A673 (cell line): ENCODE data around the gene ICAM3. TPM values are rescaled to one million over a fixed set of nuclear protein-coding genes. Genes with fewer than 3 reads are reported as not detected.

Source experiments
- BruUV-seq: library from RNA; stranded (reverse); fragments of 400-500 nt; replicated peaks from 2 replicates; lab custom pipeline; 2021; lab: Mats Ljungman, UMichigan
- CTCF ChIA-PET: fragments of 300-600 bp; sonication (Branson Sonifier 250); formaldehyde crosslinking; loops from one replicate; lab custom pipeline; 2022; ENCODE audit warnings: antibody characterized with exemption; lab: Charles Lee
- POLR2A ChIA-PET: fragments of 300-600 bp; sonication (Branson Sonifier 250); formaldehyde crosslinking; loops from one replicate; lab custom pipeline; 2022; ENCODE audit warnings: antibody characterized with exemption; ENCODE audit not compliant: low non-redundant PET; lab: Charles Lee
- DNase-seq: peaks from one replicate; pipeline ENCODE4 v3.0.0-alpha.2; 2015; ENCODE audit warnings: low spot score
- H3K27ac ChIP-seq: fragments of 200-600 bp; sonication (generic); 2 replicates; pipeline ENCODE4 v1.5.1; 2016; ENCODE audit warnings: mixed run types, low read depth, mild to moderate bottlenecking, mixed read lengths, antibody characterized with exemption, low read length; ENCODE audit not compliant: poor library complexity, severe bottlenecking
- H3K27me3 ChIP-seq: fragments of 200-600 bp; sonication (generic); replicated peaks from 2 replicates; pipeline ENCODE4 v1.6.1; 2017; ENCODE audit warnings: mixed run types, low read depth, mild to moderate bottlenecking, mixed read lengths, antibody characterized with exemption, low read length; ENCODE audit not compliant: insufficient read depth, poor library complexity
- H3K36me3 ChIP-seq: fragments of 200-600 bp; sonication (generic); 2 replicates; pipeline ENCODE4 v1.6.1; 2016; ENCODE audit warnings: mixed run types, mild to moderate bottlenecking, mixed read lengths, antibody characterized with exemption, low read length; ENCODE audit not compliant: insufficient read depth, poor library complexity, severe bottlenecking
- H3K4me1 ChIP-seq: fragments of 200-600 bp; sonication (generic); 2 replicates; pipeline ENCODE4 v1.6.1; 2017; ENCODE audit warnings: mixed run types, mild to moderate bottlenecking, mixed read lengths, antibody characterized with exemption, low read length; ENCODE audit not compliant: insufficient read depth, poor library complexity, severe bottlenecking
- H3K4me3 ChIP-seq: fragments of 200-600 bp; sonication (generic); 2 replicates; pipeline ENCODE4 v1.5.1; 2016; ENCODE audit warnings: low read depth, mixed run types, mild to moderate bottlenecking, mixed read lengths, low read length; ENCODE audit not compliant: poor library complexity, severe bottlenecking
- H3K9me3 ChIP-seq: fragments of 200-600 bp; sonication (generic); 2 replicates; pipeline ENCODE4 v1.6.1; 2016; ENCODE audit warnings: mixed run types, low read depth, mild to moderate bottlenecking, mixed read lengths, antibody characterized with exemption, low read length; ENCODE audit not compliant: poor library complexity, severe bottlenecking
- EZH2 ChIP-seq: fragments of 200-600 bp; sonication (generic); IDR thresholded peaks from 2 replicates; pipeline ENCODE4 v1.6.1; 2017; ENCODE audit warnings: borderline replicate concordance, low read depth, mild to moderate bottlenecking, mixed read lengths, antibody characterized with exemption, low read length; ENCODE audit not compliant: poor library complexity, severe bottlenecking
- intact Hi-C: fragments of 100-400 bp; cut with micrococcal nuclease; formaldehyde crosslinking; loops from one replicate; pipeline ENCODE4 v1.10.0; 2022; ENCODE audit not compliant: unreplicated experiment
- total RNA-seq: library from RNA; stranded (reverse); gene quantifications from 2 replicates; pipeline ENCODE4 v1.2.3, GENCODE V29; 2021
- TF ChIP-seq, protein P1 (sequence below): fragments of 300-800, 200-600 bp; sonication (generic); conservative IDR thresholded peaks from 2 replicates; pipeline ENCODE4 v1.5.1; 2017; ENCODE audit warnings: low read depth, mild to moderate bottlenecking, antibody characterized with exemption, low read length, moderate library complexity, mixed read lengths

Gene ICAM3
- total RNA-seq, 1 experiment from 2014 or later = 3.2 TPM

DNA sequence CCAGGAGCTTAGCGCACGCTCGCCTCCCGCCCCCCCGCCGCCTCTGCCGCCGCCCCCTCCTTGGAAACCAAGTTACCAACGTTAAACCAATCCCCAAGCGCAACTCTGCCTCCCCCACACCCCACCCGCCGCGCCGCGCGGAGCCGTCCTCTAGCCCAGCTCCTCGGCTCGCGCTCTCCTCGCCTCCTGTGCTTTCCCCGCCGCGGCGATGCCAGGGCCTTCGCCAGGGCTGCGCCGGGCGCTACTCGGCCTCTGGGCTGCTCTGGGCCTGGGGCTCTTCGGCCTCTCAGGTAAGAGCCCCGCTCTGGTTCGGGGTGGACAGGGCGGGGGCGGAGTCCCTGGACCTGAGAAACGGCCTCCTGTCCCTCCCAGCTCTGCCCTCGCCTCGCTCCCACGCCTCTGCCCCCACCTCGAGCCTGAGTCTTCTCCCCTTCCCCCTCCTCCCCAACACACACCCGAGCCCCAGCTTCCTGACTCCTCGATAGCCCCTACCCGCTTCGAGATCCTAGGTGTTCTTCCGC is 49.5 kb downstream of the ICAM3 start, which contains the start of gene ICAM5:
Gene ICAM5, plus strand, starts transcription at position 117 of the 521 bp plus-strand sequence. Its CDS starts 92 bp downstream, at position 209.
- POLR2A ChIA-PET = interaction anchor here (0.5 to 0.7 kb wide), 2 partner anchors 22 to 130 kb away, joined by 4 read pairs; partner anchors contain the start of gene PDE4A
- Histone ChIP-seq H3K4me3 (peak within 1 kb of the TSS; percentile 47), H3K27ac (peak within 1 kb of the TSS; percentile 44), H3K4me1 (peaks cover 56% of the 10 kb centered on the region), H3K36me3 (no peaks in the 10 kb centered on the region), H3K27me3 (peaks cover 25% of the 10 kb centered on the region), H3K9me3 (no peaks in the 10 kb centered on the region)
- CTCF ChIA-PET = interaction anchor here (0.6 to 3.1 kb wide), 8 partner anchors 20 to 1775 kb away, joined by 3 to 15 read pairs (median 5); no protein-coding TSS in a partner anchor
- intact Hi-C loops = loop anchor here (2.0 kb wide), 1 partner anchor 43 kb away; the partner anchor contains the start of gene RAVER1
- BruUV-seq = no TSS peak
- TF ChIP-seq, protein P1, sequence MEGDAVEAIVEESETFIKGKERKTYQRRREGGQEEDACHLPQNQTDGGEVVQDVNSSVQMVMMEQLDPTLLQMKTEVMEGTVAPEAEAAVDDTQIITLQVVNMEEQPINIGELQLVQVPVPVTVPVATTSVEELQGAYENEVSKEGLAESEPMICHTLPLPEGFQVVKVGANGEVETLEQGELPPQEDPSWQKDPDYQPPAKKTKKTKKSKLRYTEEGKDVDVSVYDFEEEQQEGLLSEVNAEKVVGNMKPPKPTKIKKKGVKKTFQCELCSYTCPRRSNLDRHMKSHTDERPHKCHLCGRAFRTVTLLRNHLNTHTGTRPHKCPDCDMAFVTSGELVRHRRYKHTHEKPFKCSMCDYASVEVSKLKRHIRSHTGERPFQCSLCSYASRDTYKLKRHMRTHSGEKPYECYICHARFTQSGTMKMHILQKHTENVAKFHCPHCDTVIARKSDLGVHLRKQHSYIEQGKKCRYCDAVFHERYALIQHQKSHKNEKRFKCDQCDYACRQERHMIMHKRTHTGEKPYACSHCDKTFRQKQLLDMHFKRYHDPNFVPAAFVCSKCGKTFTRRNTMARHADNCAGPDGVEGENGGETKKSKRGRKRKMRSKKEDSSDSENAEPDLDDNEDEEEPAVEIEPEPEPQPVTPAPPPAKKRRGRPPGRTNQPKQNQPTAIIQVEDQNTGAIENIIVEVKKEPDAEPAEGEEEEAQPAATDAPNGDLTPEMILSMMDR = no peak
- TF ChIP-seq EZH2 = no peak
- DNase-seq = peak; percentile 75

DNA sequence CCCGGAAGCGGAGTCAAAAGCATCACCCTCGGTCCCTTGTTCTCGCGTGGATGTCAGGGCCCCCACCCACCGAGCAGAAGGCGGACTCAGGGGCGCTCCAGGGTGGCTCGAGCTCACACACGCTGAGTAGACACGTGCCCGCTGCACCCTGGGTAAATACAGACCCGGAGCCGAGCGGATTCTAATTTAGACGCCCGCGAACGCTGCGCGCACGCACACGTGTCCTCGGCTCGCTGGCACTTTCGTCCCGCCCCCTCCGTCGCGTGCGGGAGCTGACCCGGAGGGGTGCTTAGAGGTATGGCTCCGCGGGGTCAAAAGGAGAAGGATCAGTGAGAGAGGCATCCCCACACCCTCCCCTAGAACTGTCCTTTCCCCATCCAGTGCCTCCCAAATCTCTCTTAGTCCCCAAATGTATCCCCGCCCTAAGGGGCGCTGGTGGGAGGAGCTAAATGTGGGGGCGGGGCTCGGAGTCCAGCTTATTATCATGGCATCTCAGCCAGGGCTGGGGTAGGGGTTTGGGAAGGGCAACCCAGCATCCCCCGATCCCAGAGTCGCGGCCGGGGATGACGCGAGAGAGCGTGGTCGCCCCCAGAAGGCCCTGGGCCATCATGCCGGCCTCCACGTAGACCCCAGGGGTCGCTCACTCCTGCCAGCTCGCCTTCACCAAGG is 50.1 kb downstream of the ICAM3 start:
- peak overlapping the region; percentile 44 for H3K27ac ChIP-seq
- no TSS peak for BruUV-seq
- H3K27me3 ChIP-seq = peaks cover 19% of the 10 kb centered on the region
- ChIA-PET CTCF (interaction anchor here (0.6 to 3.1 kb wide), 8 partner anchors 20 to 1776 kb away, joined by 3 to 15 read pairs (median 5); no protein-coding TSS in a partner anchor), POLR2A (interaction anchor here (0.5 to 0.7 kb wide), 2 partner anchors 22 to 131 kb away, joined by 4 read pairs; partner anchors contain the start of gene PDE4A)
- H3K9me3 ChIP-seq = no peaks in the 10 kb centered on the region
- peaks cover 56% of the 10 kb centered on the region for H3K4me1 ChIP-seq
- intact Hi-C loops = loop anchor here (2.0 kb wide), 1 partner anchor 44 kb away; the partner anchor contains the start of gene RAVER1
- no peak for TF ChIP-seq EZH2
- TF ChIP-seq, protein P1 = no peak
- DNase-seq = peak; percentile 92
- no peaks in the 10 kb centered on the region for H3K36me3 ChIP-seq
- peak overlapping the region; percentile 47 for H3K4me3 ChIP-seq

DNA sequence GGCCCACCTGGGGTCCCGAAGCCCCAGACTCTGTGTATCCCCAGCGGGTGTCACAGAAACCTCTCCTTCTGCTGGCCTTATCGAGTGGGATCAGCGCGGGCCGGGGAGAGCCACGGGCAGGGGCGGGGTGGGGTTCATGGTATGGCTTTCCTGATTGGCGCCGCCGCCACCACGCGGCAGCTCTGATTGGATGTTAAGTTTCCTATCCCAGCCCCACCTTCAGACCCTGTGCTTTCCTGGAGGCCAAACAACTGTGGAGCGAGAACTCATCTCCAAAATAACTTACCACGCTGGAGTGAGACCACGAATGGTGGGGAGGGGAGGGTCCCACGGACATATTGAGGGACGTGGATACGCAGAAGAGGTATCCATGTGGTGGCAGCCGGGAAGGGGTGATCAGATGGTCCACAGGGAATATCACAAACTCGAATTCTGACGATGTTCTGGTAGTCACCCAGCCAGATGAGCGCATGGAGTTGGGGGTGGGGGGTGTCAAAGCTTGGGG is 50.7 kb downstream of the ICAM3 start:
- Histone ChIP-seq H3K4me1 (peaks cover 56% of the 10 kb centered on the region), H3K27me3 (peaks cover 13% of the 10 kb centered on the region), H3K27ac (peak overlapping the region; percentile 44), H3K36me3 (no peaks in the 10 kb centered on the region), H3K4me3 (peak overlapping the region; percentile 47), H3K9me3 (no peaks in the 10 kb centered on the region)
- DNase-seq = peak; percentile 87
- BruUV-seq = no TSS peak
- CTCF ChIA-PET = interaction anchor here (1.0 to 3.1 kb wide), 4 partner anchors 19 to 128 kb away, joined by 3 to 15 read pairs (median 5); no protein-coding TSS in a partner anchor
- no peak for TF ChIP-seq EZH2
- TF ChIP-seq, protein P1 = no peak
- intact Hi-C loops = loop anchor here (2.0 kb wide), 1 partner anchor 44 kb away; the partner anchor contains the start of gene RAVER1
- POLR2A ChIA-PET = interaction anchor here (0.5 kb wide), 1 partner anchor 26 kb away, joined by 3 read pairs; no protein-coding TSS in a partner anchor
